ENCODE measurements around the gene PCOLCE2.

The PCOLCE2 gene, protein sequence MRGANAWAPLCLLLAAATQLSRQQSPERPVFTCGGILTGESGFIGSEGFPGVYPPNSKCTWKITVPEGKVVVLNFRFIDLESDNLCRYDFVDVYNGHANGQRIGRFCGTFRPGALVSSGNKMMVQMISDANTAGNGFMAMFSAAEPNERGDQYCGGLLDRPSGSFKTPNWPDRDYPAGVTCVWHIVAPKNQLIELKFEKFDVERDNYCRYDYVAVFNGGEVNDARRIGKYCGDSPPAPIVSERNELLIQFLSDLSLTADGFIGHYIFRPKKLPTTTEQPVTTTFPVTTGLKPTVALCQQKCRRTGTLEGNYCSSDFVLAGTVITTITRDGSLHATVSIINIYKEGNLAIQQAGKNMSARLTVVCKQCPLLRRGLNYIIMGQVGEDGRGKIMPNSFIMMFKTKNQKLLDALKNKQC

DNA sequence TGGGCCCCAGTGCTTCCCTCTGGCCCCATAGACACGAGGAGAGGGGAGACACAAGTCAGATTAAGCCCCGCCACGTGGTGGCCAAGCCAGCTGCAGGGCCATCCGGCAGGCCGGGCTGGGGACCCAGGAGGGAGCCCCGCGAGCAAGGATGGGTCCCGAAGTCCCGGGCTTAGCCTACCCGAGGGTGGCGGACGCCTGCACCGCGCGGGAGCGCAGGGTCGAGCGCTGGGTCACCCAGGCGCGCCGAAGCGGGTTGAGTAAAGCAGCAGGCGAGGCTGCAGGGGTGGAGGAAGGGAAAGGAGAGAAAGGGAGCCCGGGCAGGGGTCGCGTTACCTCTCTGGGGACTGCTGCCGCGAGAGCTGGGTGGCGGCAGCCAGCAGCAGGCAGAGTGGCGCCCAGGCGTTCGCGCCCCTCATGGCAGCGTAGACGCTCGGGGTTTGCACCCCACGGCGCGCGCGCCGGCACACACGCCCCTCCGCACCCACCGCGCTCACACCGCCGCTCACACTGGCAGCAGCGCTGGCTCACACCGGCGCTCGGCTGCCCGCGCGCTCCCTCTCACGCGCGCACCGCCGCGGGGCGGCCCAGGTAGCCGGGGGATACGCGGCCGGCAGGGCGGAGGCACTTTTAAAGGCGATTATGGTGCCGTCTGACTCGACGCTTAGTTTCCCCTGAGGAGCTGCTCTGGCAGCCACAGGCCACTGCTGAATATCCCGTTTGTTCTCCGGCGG lies at the start of gene PCOLCE2:
PCOLCE2 (minus strand) TSS at position 603 of the 731 bp plus-strand sequence; CDS start at position 416, 187 bp downstream.
- peak in 1 of 2 donors; percentile 0 for DNase-seq (ENCODE audit: low read depth in 1 of 2, low spot score in 1 of 2)

DNA sequence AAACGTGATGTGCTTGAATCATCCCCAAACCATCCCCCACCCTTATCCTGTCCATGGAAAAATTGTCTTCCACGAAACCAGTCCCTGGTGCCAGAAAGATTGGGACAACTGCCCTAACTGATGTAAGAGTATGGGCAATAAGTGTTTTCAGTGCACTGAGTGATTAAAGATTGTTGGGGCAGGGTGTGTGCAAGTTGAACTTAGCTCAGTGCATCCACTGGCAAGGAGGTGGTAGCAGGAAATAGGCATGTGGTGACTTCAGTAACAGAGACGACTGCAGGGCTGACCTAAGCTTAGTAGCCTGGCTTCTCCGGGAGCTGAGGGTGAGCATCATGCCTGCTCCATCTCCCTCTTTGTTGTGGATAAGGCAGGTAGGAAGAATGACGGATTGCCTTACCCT lies 47.1 kb upstream of the PCOLCE2 start:
- no peak for DNase-seq (ENCODE audit: low read depth in 1 of 2, low spot score in 1 of 2)

DNA sequence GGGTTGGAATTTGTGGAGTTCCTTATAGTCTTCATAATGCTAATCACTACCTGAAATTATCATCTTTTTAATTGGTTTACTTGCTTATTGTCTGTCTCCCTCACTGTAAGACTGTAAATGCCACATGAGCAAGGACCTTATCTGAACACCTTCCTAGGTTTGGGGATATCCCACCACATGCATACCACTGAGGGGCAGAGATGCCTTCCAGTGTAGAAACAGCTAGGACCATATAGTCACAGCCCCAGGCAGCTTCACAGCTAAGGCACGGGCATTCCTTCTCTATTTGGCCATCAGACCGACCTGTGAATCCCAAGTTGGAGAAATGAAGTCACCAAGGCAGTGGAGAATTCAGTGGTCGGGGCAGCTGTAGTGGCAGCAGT lies 46.0 kb upstream of the PCOLCE2 start:
- DNase-seq (ENCODE audit: low read depth in 1 of 2, low spot score in 1 of 2): no peak

DNA sequence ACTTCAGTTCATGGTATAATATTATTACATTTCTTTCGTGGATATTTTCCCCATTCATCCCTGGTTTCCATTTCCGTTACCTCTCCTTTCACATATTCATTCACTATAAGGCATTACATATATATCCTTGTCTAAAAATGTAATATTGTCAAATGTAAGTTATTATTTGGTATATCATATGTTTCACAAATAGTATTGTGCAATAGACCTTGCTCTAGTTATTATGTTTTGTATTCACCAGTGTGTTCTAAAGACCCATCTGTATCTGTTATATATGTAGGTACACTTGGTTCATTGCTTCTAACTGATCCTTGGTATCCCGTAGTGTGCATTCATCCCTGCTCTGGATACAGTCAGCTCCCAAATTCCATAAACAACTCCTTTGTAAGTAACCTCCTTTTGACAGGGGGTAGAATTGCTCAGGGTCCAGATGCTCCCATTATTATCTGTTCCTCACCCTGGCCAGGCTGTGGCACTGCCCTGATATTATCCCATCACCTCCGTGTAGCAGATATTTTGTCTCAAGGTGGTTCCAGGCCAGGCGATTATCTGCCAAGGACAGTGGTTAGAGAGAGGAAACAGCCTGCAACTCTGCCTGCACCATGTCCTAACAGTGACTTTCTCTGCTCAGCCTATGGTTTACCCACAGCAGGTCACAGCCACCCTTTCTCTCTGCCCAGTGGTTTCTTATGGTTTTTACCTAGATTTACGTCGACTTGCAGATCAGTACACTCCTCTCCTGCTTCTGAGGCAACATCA lies 45.4 kb upstream of the PCOLCE2 start:
- no peak for DNase-seq (ENCODE audit: low read depth in 1 of 2, low spot score in 1 of 2)

DNA sequence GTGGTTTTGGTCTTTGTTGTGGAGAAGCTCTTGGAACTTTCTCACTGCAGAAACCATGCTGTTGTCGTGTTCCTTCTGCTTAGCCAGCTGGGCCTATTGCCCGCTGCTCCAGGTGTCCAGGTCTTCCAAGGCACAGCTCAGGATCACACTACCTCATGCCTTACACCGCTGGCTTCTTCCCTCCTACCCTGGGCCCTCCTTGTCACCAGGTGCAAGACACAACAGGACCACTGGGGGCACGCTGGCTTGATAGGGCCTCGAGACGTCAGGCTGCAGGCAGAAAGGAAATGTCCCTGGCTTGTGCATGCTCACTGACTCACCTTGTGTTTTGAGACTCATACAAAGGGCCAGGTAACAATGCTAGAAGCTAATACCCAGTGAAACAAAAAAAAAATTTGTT lies 42.3 kb upstream of the PCOLCE2 start:
- DNase-seq (ENCODE audit: low read depth in 1 of 2, low spot score in 1 of 2): peak in 1 of 2 donors; percentile 4

DNA sequence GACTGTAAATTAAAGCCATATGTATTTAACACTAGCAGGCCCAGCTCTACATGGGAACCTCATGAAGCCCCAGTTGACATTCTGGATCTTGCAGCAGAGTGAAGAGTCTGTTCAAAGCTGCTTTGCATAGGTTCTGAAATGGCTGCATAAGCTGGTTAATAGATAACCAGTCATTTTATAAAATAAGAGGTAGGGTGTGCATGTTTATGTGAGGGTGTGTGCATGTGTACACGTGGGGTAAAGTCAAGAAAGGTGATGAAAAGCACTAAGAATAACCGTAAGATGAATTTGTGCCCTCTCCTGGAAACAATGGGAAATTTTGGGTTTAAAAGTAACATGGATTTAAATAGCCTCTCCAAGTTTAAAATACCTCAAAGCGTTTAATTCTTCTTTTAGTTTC lies 41.6 kb upstream of the PCOLCE2 start:
- no peak for DNase-seq (ENCODE audit: low read depth in 1 of 2, low spot score in 1 of 2)

DNA sequence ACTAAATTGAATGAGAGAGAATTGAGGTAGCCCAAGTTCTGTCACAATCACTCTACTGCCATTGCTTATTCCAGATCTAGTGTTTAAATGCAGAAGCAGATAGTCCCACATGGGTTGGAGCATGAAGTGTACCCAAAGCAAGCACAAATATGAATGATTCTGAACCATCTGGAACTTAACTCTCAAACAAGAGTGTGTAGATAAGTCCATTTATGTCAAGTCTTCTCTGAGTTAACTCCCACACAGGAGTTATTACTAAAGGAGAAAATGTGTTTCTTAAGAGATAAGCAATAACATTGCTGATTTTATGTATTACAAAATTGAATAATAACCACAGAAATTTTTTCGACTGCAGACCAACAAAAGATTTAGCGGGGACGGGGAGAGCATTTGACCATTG lies 41.0 kb upstream of the PCOLCE2 start:
- DNase-seq (ENCODE audit: low read depth in 1 of 2, low spot score in 1 of 2): no peak

DNA sequence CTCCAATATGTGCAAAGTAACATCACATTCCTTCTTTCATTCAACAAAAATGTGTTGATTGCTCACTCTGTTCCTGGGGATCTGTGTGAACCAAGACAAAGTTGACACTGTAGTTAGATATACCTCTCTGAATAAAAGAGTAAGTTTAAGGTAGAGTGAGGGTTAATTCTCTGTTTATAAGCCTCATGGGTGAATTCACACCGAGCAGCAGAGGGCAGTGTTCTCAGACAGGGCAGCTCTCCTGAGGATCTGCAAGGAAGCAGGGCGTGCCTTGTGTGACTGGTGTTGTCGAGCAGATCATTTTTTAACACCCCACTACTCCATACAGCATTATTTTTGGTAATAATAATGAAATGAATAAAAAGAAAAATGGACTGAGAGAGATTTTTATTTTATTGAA lies 40.2 kb upstream of the PCOLCE2 start:
- no peak for DNase-seq (ENCODE audit: low read depth in 1 of 2, low spot score in 1 of 2)

DNA sequence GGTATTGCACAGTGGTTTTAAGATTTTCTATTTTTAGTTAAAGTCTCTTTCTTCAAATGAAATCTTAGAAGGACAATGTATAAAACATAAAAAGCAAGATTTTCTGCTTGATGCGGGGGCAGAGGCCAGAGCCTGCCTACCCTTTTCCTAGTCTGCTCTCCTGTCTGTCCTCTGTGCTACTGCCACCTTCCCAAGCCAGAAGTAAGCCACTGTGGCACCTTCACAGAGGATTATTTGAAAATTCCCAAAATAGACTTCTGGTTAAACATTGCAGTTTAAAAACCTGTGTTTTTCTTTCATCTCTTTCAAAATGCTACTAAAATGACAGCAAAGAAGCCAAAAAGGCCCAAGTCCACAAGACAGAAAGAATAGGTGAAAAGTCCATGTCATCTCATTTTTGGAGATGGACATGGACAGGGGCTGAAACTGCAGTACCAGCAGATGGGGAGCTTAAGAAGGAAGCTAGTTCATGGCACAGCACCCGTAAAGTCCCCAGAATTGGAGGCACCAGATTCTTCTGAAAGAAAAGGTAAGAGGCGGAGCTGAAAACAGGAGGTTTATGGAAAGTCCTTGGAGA lies 37.6 kb upstream of the PCOLCE2 start:
- no peak for DNase-seq (ENCODE audit: low read depth in 1 of 2, low spot score in 1 of 2)

DNA sequence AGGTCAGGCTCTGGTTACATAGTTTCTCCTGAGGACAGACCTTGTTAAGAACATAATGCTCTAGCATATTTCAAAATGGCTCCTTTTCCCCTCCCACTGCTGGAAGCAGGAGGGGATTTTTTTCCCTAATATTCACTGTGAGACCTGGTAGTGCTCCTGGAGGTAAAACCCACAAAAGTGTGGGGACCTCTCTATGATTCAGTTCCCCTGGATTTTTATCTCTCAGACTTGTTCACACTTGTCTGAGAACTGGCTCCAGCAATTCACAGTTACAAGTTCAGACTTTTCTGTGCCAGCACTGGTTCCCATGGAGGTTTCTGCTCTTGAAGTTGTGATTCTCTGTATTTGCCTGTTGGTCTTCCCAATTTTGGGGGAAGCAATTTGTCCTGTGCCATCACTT lies 36.3 kb upstream of the PCOLCE2 start:
- no peak for DNase-seq (ENCODE audit: low read depth in 1 of 2, low spot score in 1 of 2)

DNA sequence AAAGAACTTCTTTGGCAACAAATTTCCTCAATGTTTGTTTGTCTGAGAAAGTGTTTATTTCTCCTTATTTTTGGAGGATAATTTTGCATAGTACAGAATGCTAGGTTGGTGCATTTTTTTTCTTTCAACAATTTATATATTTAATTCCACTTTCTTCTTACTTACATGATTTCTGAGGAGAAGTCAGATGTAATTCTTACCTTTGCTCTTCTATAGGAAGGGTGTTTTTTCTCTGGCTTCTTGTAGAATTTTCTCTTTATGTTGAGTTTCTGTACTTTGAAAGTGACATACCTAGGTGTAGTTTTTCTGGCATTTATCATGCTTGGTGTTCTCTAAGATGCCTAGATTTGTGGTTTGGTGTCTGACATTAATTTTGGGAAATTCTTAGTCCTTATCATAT lies 34.8 kb upstream of the PCOLCE2 start:
- no peak for DNase-seq (ENCODE audit: low read depth in 1 of 2, low spot score in 1 of 2)

DNA sequence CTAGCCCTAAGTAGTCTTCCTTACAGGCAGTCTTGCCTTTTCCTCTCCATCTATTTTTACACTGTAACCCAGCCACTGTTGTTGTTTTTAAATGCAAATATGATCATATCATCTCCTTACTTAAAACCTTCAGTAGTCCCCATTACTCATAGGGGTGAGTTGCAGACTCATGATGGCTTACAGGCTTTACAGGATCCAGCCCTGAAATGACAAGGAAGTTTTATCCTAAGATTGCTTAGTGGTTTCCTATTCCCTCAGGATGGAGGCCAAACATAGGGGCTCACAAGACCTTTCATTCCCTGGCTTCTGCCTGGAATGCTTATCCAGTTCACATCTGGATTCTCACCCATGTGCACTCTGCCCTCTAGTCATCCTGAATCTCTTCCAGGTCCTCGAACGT lies 27.7 kb upstream of the PCOLCE2 start:
- no peak for DNase-seq (ENCODE audit: low read depth in 1 of 2, low spot score in 1 of 2)

DNA sequence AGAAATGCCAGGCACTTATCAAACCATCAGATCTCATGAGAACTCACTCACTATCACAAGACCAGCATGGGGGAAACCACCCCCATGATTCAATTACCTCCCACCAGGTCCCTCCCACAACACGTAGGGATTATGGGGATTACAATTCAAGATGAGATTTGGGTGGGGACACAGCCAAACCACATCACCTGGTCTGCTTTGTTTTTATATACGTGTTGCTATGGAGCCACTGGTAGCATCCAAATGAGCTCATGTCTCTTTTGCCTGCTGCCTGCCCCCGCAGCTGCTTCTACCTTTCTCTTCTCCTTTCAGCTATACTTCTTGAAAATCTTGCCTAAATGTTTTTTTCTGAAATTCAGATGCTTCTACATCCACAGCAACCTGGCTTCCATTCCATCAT lies 26.8 kb upstream of the PCOLCE2 start:
- no peak for DNase-seq (ENCODE audit: low read depth in 1 of 2, low spot score in 1 of 2)

DNA sequence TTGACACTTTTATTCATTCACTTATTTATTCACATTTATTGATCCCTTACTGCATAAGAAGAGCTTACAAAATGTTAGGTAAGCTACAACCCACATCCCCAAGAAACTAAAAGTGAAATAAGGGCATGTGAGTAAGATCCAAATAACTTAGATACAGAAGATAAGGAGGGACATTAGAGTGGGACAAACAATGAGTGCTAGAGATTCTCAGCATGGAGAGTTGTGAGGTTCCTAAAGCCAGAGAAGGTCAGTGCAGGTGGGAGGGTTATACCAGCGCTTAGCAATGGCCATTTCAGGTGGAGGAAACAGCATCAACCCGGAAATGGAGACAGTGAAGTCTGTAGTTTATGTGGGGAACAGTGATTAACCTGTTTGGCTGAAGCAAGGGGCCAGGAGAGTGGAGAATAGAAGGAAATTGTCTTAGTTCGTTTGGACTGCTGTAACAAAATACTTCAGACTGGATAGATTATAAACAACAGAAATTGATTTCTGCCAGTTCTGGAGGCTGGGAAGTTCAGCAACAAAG lies 25.5 kb upstream of the PCOLCE2 start:
- DNase-seq (ENCODE audit: low read depth in 1 of 2, low spot score in 1 of 2): no peak

DNA sequence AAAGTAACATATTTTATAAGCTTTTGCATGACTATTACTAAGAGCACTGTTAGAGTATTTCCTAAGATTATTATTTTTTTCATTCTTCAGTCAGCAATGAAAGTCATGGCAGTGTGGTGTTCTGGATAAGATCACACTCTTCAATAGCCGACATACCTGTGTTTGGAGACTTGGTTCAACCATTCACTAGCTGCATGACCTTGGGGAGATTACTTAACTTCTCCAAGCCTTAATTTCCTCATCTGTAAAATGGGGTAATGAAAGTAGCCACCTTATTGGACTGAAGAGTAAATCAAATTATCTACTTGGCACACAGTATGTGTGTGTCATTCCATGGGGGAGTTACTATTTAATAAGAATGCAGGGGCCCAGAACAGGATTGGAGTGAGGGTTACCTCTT lies 24.5 kb upstream of the PCOLCE2 start:
- no peak for DNase-seq (ENCODE audit: low read depth in 1 of 2, low spot score in 1 of 2)

DNA sequence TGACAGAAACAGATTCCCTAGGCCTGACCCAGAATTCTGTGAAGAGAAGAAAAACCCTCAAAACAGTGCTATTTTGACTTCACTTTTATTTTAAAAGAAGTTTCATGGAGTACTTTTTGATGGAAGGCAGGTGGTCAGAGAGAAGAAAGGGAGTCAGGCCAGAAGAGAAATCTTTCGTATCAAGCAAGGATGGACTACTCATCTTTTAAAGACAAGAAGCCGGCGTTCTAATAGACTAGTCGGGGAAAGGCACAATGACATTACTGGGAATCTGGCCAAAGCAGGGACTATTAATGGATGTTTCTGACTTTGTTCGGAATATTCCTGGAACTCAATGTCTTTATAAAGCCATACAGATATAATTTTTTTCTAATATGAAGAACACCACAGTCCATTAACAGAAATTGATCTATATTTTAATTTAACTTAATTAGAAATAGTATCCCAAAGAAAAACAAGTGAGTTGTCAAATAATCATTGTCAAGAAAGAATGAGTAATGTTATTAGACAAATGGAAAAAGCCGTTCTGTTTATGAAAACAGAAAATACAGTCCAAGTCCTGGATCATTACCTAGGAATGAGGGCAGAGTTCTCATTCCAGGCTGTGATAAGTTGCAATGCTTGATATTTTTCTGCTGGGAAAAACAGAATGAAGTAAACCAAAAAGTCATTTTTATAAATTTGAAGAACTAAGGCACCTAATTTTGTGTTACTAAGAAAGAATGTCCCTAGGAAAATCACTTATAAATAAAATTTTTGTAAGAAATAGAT lies 23.7 kb upstream of the PCOLCE2 start:
- no peak for DNase-seq (ENCODE audit: low read depth in 1 of 2, low spot score in 1 of 2)

DNA sequence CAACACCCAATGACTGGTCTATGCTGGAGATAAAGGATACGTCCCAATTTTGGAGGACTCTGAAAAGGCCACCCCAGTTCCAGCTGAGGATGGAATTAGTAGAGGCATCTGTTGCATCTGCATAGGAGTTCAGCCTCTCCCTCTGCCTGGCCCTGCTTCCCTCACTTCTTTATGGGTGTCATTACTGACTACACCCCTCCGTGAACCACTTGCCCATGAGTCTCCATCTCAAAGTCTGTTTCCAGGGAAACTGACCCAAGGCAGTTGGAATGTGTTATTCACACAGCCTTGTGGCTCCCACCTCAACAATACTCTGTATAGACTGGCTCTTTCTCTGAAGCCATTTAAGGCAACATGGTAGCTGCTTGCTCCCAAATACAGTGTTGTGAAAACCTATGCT lies 21.4 kb upstream of the PCOLCE2 start:
- DNase-seq (ENCODE audit: low read depth in 1 of 2, low spot score in 1 of 2): no peak

DNA sequence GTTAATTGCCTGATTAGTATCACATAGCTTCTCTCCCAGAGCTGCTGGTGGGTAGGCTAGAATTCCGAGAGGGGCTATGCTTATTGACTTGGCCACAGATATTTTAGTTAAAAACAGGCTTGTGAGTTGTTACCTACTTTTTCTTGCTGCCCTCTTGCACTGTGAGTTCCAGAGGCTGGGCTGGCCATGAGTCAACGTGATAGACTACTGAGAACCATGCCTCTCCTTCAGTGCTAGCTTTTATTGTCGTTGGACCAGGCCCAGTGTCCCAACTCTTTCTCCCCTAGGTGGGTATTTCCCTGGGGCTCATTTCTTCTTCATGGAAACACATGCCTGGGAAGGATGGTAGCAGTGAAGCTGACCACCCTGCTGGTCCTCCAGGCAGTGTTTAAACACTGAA lies 20.4 kb upstream of the PCOLCE2 start:
- no peak for DNase-seq (ENCODE audit: low read depth in 1 of 2, low spot score in 1 of 2)

DNA sequence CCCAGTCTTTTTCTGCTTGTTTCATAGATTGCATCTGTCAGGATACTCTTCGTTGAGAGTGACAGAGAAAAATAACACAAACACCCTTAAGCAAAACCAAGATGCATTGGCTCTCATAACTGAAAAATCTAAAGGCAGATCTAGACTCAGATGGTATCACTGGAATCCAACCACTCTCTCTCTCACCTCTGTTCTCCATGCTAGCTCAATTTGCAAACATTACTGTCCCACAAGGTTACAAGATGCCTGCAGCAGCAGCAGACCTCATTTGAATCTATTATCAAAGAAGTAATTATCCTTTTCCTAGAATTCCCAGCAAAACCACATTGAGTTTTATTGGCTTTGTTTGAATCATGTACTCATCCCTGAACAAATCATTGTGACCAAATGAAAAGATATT lies 19.1 kb upstream of the PCOLCE2 start:
- DNase-seq (ENCODE audit: low read depth in 1 of 2, low spot score in 1 of 2): no peak

DNA sequence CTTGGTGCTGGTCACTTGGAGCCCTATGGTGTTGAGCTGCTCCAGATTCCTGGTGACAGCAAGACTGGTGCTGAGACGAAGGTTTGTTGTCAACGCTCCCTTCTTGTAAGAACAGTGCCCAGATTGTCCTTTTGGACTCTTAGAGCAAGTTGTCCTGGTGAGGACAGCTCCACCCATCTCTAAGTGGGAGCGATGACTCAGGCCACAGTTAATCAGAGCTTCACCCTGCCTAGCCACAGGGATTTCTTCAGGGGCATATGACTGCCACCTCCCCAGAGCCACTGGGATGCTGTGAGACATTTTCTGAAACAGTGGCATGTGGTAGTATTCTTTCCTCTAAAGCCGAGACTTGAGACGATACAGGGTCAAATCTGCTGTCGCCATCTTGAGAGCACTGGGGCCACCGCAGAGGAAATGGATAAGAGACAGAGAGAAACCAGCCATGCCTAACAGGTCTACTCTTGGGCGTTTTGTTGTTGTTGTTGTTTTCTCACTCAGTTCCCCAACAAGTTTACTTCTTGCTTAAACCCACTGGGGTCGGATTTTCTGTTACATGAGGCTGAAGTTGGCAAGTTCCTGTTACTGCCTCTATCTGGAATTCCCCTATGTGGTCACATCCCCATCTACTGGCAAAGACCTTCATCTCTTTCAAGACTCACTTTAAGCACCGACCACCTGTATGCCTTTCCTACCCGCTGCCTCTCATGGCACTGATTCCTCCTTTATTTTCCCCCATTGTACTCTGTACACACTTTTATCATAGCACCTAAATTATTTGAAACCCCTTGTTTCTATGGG lies 16.0 kb upstream of the PCOLCE2 start:
- no peak for DNase-seq (ENCODE audit: low read depth in 1 of 2, low spot score in 1 of 2)

All from stimulated activated CD4-positive, alpha-beta T cell treated with anti-CD3 and anti-CD28 coated beads, Interleukin-15, amount 100 ng/mL, for 1 hour (primary cell).